RWPE2 (cell line): ENCODE results near the gene AP2B1.

ENCODE experiments used
- ATAC-seq: fragments of 200-7000 bp; cut with Tn5 transposase; 3 replicates; pipeline ENCODE4 v1.9.1; 2021; ENCODE audit warnings: low read depth
- DNase-seq: peaks from one replicate; pipeline ENCODE4 v3.0.0-alpha.2; 2020; ENCODE audit warnings: low spot score
- H3K27ac ChIP-seq: fragments of 450-650 bp; 2 replicates; pipeline ENCODE4 v1.5.1; 2017; ENCODE audit warnings: mild to moderate bottlenecking; ENCODE audit not compliant: poor library complexity, severe bottlenecking
- H3K27me3 ChIP-seq: fragments of 250-450 bp; sonication (Bioruptor Pico); 2 replicates; pipeline ENCODE4 v1.5.1; 2021; ENCODE audit warnings: mild to moderate bottlenecking, moderate library complexity; ENCODE audit not compliant: insufficient read depth, poor library complexity, severe bottlenecking
- H3K36me3 ChIP-seq: fragments of 250-450 bp; sonication (Bioruptor Pico); 2 replicates; pipeline ENCODE4 v1.5.1; 2020; ENCODE audit warnings: low read depth, mild to moderate bottlenecking, moderate library complexity
- H3K4me1 ChIP-seq: fragments of 250-450 bp; sonication (Bioruptor Pico); 2 replicates; pipeline ENCODE4 v1.5.1; 2021; ENCODE audit warnings: mild to moderate bottlenecking, moderate library complexity; ENCODE audit not compliant: insufficient read depth, poor library complexity, severe bottlenecking
- H3K4me3 ChIP-seq: fragments of 250-450 bp; sonication (Bioruptor Pico); 2 replicates; pipeline ENCODE4 v1.5.1; 2021; ENCODE audit warnings: mild to moderate bottlenecking, moderate library complexity; ENCODE audit not compliant: severe bottlenecking
- H3K9me3 ChIP-seq: fragments of 250-450 bp; sonication (Bioruptor Pico); 2 replicates; pipeline ENCODE4 v1.5.1; 2021; ENCODE audit warnings: mild to moderate bottlenecking, moderate library complexity; ENCODE audit not compliant: severe bottlenecking
- CTCF ChIP-seq: fragments of 450-650 bp; IDR thresholded peaks from one replicate; pipeline ENCODE4 v1.5.1; 2017; ENCODE audit warnings: mild to moderate bottlenecking, moderate library complexity; ENCODE audit not compliant: poor library complexity, severe bottlenecking

Gene AP2B1

GRCh38 chr17:35568561-35568960 is 18.6 kb upstream of the AP2B1 start:
- ATAC-seq, result peak; percentile 62
- Histone ChIP-seq H3K27me3 (no peaks in the 10 kb centered on the region), H3K4me1 (peaks cover 5% of the 10 kb centered on the region), H3K4me3 (peak overlapping the region; percentile 74), H3K27ac (peak overlapping the region; percentile 59), H3K9me3 (no peaks in the 10 kb centered on the region), H3K36me3 (peaks cover 13% of the 10 kb centered on the region)
- no peak for DNase-seq
- TF ChIP-seq CTCF, result no peak

GRCh38 chr17:35569405-35569804 is 17.7 kb upstream of the AP2B1 start:
- H3K27me3 ChIP-seq, result no peaks in the 10 kb centered on the region
- peak overlapping the region; percentile 74 for H3K4me3 ChIP-seq
- ATAC-seq (no peak), DNase-seq (no peak)
- H3K4me1 ChIP-seq, result peaks cover 5% of the 10 kb centered on the region
- peak overlapping the region; percentile 59 for H3K27ac ChIP-seq
- peaks cover 22% of the 10 kb centered on the region for H3K36me3 ChIP-seq
- H3K9me3 ChIP-seq, result no peaks in the 10 kb centered on the region
- TF ChIP-seq CTCF, result no peak

- H3K4me1 ChIP-seq, result no peaks in the 10 kb centered on the region
- no peak overlapping the region for H3K27ac ChIP-seq
- no peak for DNase-seq
- H3K4me3 ChIP-seq, result no peak overlapping the region
- no peaks in the 10 kb centered on the region for H3K9me3 ChIP-seq
- ATAC-seq, result no peak
- no peaks in the 10 kb centered on the region for H3K27me3 ChIP-seq
- TF ChIP-seq CTCF, result no peak
- H3K36me3 ChIP-seq, result peaks cover 27% of the 10 kb centered on the region
These were observed 11.4 kb upstream of the AP2B1 start for GRCh38 chr17:35575759-35576158.

GRCh38 chr17:35577830-35578196 is 9.3 kb upstream of the AP2B1 start:
- ATAC-seq (no peak), DNase-seq (no peak)
- peak overlapping the region; percentile 55 for H3K27ac ChIP-seq
- no peaks in the 10 kb centered on the region for H3K4me1 ChIP-seq
- TF ChIP-seq CTCF, result no peak
- peaks cover 27% of the 10 kb centered on the region for H3K36me3 ChIP-seq
- H3K4me3 ChIP-seq, result peak overlapping the region; percentile 67
- H3K27me3 ChIP-seq, result no peaks in the 10 kb centered on the region
- no peaks in the 10 kb centered on the region for H3K9me3 ChIP-seq

GRCh38 chr17:35578197-35578928 is 8.8 kb upstream of the AP2B1 start, which contains the start of gene PEX12:
PEX12 (minus strand) TSS chr17:35578571; CDS start chr17:35578021, 550 bp downstream.
- H3K27ac ChIP-seq, result peak within 1 kb of the TSS; percentile 55
- ATAC-seq, result peak; percentile 96

More at GRCh38 chr17:35578197-35578928, 8.8 kb upstream of the AP2B1 start, which contains the start of gene PEX12:
- Histone ChIP-seq H3K4me1 (no peaks in the 10 kb centered on the region), H3K36me3 (peaks cover 27% of the 10 kb centered on the region), H3K27me3 (no peaks in the 10 kb centered on the region), H3K9me3 (no peaks in the 10 kb centered on the region), H3K4me3 (peak within 1 kb of the TSS; percentile 67)
- no peak for TF ChIP-seq CTCF
- peak; percentile 79 for DNase-seq
